ENCODE data around the gene BMAL1.

Gene BMAL1

DNA sequence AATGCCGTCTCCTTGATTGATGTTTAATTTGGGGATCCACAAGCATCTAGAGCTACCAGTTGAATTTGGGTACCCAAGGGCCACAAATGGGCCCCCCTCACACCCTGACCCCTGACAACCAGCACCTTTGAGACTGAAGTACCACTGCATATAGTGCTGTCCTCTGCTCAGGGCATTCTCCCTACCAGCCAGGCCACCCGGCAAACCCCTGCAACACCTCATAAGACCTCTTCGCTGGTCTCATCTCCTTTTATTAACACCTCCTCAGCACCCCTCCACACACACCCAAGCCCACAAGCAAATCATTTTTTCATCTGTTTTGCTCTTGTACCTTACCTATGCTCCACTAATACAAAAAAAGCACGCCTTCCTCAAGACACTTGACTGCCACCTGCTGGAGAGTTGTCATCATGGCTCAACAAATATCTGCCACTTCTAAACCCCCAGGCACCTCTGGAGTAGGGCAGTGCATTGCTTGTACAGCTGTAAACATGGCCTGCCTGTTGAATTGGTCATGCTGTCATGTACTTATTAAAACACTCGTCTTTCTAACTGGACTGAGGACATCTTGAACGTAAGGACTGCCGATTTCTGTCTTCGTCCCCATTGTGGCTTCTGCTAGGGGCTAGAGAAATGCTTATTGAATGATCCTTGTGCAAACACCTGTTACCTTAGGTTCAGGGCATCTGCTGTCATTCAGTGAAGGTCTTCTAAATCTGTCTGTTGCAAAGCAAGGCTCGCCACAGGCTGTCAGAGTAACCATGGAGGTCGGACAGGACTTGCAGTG, 66.5 kb downstream of the BMAL1 start:
- peak; percentile 21 for DNase-seq (ENCODE audit: low read depth)

DNA sequence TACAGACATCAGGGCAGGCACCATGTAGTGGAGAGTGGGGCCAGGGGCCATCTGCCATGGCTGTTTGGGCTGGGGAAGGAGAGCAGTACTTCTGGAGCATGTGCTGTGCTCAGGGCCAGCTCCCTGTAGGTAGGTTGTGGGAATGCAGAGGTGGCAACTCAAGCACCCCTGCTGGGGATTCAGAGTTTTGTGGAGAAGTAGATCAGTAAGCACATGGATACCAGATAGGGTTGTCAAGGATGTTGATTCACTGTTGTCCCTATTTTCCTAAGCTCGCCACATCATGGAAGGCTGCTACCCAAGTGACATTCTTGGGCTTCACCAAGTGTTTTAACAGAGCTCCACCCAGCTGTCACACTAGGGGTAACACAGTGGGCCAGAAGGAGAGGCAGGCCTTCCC, 67.2 kb downstream of the BMAL1 start:
- DNase-seq (ENCODE audit: low read depth): no peak

GRCh38 chr11:13346470-13346869, 68.9 kb downstream of the BMAL1 start:
- DNase-seq (ENCODE audit: low read depth): no peak

DNA sequence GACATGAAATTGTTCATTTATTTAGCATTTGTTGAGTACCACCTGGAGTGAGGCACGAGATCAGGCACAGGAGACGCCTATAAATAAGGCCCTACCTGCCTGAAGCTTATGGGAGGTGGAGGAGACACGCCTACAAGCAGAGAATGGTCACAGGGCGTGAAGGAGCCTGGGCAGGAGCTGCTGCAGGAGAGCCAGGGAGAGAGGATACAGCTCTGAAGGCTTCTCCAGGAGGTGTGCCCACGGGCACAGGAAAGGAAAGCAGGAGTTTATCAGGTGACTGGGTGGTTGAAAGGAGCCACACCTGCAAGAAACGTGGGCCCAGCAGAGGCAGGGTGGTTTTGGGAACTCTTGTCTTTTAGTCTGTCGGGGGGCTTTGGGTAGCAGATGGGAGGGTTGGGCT, 70.3 kb downstream of the BMAL1 start:
- no peak for DNase-seq (ENCODE audit: low read depth)

DNA sequence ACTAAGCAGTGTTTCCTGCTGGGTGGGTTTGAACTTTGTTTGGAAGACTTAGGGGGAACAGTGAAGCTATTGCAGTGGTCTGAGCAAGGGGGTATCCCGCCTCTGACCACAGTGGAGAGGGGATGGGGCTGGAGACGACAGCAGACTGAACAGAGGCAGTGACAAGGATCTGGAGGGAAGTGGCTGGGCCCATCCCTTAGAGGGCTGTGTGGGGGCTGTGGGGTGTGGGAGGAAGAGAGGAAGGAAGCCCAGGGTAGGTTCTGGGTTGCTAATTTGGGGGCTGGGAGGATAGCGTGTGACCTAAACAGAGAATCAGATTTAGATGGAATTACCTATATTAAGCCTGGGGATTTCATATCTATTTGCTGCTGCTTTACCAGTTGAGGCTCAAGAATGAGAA, 70.7 kb downstream of the BMAL1 start:
- no peak for DNase-seq (ENCODE audit: low read depth)

- DNase-seq (ENCODE audit: low read depth): no peak
Measured at GRCh38 chr11:13349046-13349445, 71.5 kb downstream of the BMAL1 start.

- DNase-seq (ENCODE audit: low read depth): no peak
Measured at GRCh38 chr11:13349581-13349980, 72.0 kb downstream of the BMAL1 start.

GRCh38 chr11:13352711-13353110, 75.1 kb downstream of the BMAL1 start:
- DNase-seq (ENCODE audit: low read depth): no peak

DNA sequence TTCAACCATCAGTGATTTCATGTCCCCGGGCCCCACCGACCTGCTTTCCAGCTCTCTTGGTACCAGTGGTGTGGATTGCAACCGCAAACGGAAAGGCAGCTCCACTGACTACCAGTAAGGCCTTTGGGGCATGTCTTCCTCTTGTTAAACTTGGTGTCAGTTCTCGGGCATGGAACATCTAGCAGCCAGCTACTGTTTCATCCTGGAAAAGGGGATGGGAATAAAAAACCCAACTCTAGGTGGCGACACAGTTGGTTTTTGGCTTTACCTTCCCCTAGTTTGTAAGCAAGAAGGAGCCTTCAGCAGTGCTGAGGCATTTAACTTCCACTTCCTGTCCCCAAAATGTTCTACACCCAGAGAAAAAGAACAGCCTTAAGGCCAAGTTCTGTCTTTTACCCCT, 76.7 kb downstream of the BMAL1 start:
- no peak for DNase-seq (ENCODE audit: low read depth)

DNA sequence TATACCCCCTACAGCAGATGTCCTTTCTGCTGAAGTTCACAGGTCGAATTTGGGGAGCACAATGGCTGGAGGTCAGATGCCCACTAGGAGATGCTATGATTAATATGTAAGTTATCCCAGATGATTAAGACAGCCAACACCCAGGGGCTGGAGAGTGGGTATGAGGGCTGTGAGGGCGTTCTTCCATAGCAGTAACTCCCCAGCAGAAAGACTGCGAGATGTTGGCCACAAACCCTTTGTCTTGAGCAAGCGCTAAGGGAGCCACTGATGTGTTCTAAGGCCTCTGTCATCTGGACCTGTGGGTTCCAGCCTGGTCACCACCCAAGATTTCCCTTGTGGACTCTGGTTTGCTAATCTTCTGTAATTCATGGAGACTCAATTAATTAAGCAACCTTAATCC, 77.6 kb downstream of the BMAL1 start:
- no peak for DNase-seq (ENCODE audit: low read depth)

GRCh38 chr11:13357232-13357631, 79.6 kb downstream of the BMAL1 start:
- DNase-seq (ENCODE audit: low read depth): no peak

GRCh38 chr11:13358596-13359270, 81.1 kb downstream of the BMAL1 start:
- no peak for DNase-seq (ENCODE audit: low read depth)

DNA sequence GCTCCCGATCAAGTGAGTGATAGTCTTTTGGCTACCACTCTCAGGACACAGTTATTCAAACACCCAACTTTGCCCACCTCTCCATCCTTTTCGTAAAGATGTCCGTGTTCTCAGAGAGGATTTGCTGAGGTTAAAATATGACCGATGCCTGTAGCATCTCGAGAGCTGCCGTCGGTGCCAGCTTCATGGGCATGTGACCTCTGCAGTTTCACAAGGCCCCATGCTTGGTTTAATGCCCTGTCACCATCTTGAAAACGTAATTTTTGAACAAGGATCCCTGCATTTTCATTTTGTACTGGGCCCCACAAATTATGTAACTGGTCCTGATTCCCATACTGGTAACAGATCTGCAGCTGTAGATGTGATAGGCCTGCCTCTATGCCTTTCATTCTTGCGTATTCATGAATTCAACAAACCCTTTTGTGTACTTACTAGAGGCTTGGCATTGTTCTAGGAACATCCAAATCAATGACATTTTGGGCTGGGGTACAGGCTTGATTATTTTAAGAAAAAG, 85.1 kb downstream of the BMAL1 start:
- DNase-seq (ENCODE audit: low read depth): no peak

GRCh38 chr11:13364388-13364787, 86.8 kb downstream of the BMAL1 start:
- no peak for DNase-seq (ENCODE audit: low read depth)

GRCh38 chr11:13366266-13367026, 88.9 kb downstream of the BMAL1 start:
- no peak for DNase-seq (ENCODE audit: low read depth)

- no peak for DNase-seq (ENCODE audit: low read depth)
Measured at GRCh38 chr11:13367115-13367514, 89.5 kb downstream of the BMAL1 start.

DNA sequence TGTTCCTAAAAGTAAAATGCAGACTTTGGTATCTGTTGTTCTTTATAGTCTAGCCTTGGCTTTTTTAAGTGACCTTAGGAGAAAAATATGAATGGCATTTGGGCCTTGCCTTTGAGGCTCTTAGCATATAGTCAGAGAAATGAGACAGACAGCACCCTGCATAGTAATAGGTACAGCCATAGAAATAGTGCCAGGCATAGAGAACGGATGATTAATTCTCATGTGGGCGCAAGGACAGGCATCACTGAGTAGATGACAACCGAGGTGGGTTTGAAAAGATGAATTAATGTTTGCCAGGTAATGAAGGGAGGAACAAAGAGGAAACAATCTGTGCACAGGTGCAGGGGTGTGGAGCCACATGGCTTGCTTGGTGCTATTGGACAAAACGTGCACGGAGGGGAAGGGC, 90.5 kb downstream of the BMAL1 start:
- no peak for DNase-seq (ENCODE audit: low read depth)

GRCh38 chr11:13373216-13373615, 95.6 kb downstream of the BMAL1 start:
- DNase-seq (ENCODE audit: low read depth): no peak

DNA sequence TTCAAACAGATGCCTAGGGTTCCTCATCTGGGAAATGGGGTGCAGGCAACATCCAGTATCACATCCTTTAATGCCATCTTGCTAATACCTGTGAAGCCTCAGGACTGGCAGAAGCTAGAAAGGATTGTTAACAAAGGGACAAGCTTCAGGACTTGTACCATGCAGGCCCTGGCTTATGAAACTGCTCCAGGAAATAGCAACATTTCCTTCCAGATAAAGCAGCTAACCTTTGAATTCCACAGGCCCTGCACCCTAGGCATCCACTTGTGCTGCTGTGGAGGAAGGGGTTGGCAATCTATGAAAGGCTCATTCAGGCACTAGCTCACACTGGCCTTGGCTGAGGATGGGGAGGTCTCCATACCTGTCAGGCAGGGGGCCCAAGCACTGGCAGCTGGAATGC, 98.2 kb downstream of the BMAL1 start:
- no peak for DNase-seq (ENCODE audit: low read depth)

DNA sequence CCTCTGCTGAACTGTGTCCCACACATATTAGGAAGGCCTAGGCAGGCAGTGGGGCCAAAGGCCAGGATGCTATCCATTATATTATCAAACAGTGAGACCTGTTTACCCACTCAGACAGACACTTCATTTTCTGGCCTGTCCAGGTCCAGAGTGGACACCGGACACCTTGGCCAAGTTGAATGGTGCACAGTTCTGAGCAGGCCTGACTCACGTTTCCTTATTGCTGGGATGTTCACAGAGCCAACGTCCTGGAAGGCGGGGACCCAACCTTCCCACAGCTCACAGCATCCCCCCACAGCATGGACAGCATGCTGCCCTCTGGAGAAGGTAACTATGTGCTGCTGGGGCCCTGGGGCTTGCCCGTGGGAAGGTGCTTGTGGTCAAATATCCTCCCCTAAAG, 98.8 kb downstream of the BMAL1 start:
- no peak for DNase-seq (ENCODE audit: low read depth)

- no peak for DNase-seq (ENCODE audit: low read depth)
Measured at GRCh38 chr11:13376838-13377237, 99.2 kb downstream of the BMAL1 start.

GRCh38 chr11:13378316-13378715, 100.7 kb downstream of the BMAL1 start:
- no peak for DNase-seq (ENCODE audit: low read depth)

DNA sequence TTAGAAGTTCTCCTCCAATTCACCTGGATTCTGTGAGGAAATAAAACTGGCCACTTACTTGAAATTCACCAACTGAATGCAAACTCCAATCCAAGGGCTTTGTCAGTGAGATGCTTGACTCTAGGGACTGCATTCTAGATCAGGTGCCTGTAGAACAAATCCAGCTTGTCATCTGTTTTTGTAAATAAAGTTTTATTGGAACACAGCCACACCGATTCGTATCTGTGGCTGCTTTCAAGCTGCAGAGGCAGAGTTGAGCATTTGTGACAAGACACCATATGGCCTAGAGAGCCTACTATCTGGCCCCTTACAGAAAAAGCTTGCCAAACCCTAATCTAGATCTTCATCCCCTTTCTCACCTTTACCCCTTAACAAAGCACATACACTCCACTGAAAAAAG, 103.1 kb downstream of the BMAL1 start:
- no peak for DNase-seq (ENCODE audit: low read depth)

Measured in T-helper 22 cell (primary cell).